Astrocyte of the cerebellum (primary cell): ENCODE data around the gene PDE11A.

Source experiments
- DNase-seq: peaks from one replicate; pipeline ENCODE4 v3.0.0-alpha.2; 2011; ENCODE audit warnings: low read depth
- H3K4me3 ChIP-seq: 2 replicates; pipeline ENCODE4 v1.5.1; 2011; ENCODE audit warnings: mild to moderate bottlenecking, low read depth, low read length, moderate library complexity
- CTCF ChIP-seq: IDR thresholded peaks from 2 replicates; pipeline ENCODE4 v1.5.1; 2012; ENCODE audit warnings: low read length, low read depth, moderate library complexity, mild to moderate bottlenecking; ENCODE audit errors: missing control alignments
- in situ Hi-C: cut with HindIII; loops from 2 replicates; pipeline ENCODE4 v1.10.0; 2017; ENCODE audit warnings: low sequenced_read_pairs

PDE11A gene

GRCh38 chr2:177682006-177682405 is 390.6 kb downstream of the PDE11A start:
- no peak for DNase-seq
- no peak for TF ChIP-seq CTCF
- in situ Hi-C loops: no loop called here
- no peak overlapping the region for H3K4me3 ChIP-seq

GRCh38 chr2:177680866-177681712 is 391.5 kb downstream of the PDE11A start:
- TF ChIP-seq CTCF: no peak

GRCh38 chr2:177679611-177680605 is 392.7 kb downstream of the PDE11A start:
- TF ChIP-seq CTCF: no peak
- no peak for DNase-seq
- in situ Hi-C loops: no loop called here
- H3K4me3 ChIP-seq: no peak overlapping the region

More at GRCh38 chr2:177680866-177681712, 391.5 kb downstream of the PDE11A start:
- in situ Hi-C loops: no loop called here
- DNase-seq: no peak
- H3K4me3 ChIP-seq: no peak overlapping the region

GRCh38 chr2:177678939-177679338 is 393.6 kb downstream of the PDE11A start:
- no peak overlapping the region for H3K4me3 ChIP-seq
- in situ Hi-C loops: no loop called here
- no peak for DNase-seq
- TF ChIP-seq CTCF: no peak

- no peak for DNase-seq
- in situ Hi-C loops: no loop called here
- no peak for TF ChIP-seq CTCF
- H3K4me3 ChIP-seq: no peak overlapping the region
These were observed 395.9 kb downstream of the PDE11A start for GRCh38 chr2:177676636-177677035.

- in situ Hi-C loops: no loop called here
- no peak overlapping the region for H3K4me3 ChIP-seq
- DNase-seq: no peak
- TF ChIP-seq CTCF: no peak
These were observed 396.8 kb downstream of the PDE11A start for GRCh38 chr2:177675825-177676224.
